Adrenal gland (tissue), 5 donors: ENCODE data around the gene PEX14.

Source experiments
- POLR2A ChIP-seq, 2 donors: fragments of 450-650 bp; IDR thresholded peaks; one replicate each; pipeline ENCODE4 v1.6.1; 2017; ENCODE audit warnings: antibody characterized with exemption in 2 of 2, mild to moderate bottlenecking in 2 of 2, moderate library complexity in 1 of 2
- TF ChIP-seq, protein P1 (sequence below), 6 experiments: fragments of 450-650 bp in 4 of 6; fragments of 200-600 bp in 2 of 6; sonication (generic) in 1 of 6; IDR thresholded peaks; 1 replicate in 5 of 6; 2 replicates in 1 of 6; pipeline versions ENCODE4 v1.5.1 to v1.8.0; 2016 to 2021; ENCODE audit warnings: antibody characterized with exemption in 6 of 6, mild to moderate bottlenecking in 2 of 6, moderate library complexity in 1 of 6
- donor health status: DM: no; HTN: no; CAD: no.

DNA sequence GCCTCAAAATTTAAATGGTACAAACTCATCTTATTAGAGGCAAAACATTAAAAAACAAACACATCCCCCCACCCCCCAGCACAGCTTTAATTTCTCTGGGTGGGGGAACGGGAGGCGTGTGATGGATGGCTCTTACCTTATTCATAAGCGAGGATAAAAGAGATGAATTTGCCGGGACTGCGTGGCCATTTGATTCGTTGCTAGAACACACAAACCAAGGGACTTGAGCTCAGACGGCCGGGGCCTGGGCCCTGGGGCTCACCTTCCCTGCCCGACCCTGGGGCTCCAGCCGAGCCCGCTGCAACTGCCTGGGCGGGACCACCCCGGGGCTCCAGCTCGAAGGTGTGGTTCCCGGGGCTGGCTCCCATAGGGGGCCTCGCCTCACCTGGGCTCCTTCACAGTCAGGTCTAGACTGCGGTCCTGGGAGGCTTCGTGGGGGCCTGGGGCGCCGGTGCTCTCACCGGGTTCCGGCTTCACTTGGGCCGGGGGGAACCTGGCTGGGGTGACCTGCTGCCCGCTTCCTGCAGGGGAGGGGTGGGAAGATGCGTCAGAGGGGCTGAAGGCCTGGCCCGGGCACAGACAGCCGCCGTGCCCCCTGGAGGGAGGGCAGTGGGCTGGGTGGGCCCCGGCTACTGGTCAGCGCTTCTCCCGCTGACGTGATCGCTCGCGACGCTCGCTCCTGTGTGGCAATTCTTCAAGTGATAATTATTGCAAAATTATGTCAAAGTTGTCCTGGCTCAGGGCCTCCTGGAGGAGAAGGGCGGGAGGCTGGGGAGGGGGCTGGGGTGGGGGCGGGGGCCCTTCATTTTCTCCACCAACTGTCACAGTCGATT, 176.0 kb downstream of the PEX14 start:
- TF ChIP-seq POLR2A (IDR thresholded peaks at IDR 0.05) = no peak
- TF ChIP-seq, protein P1, sequence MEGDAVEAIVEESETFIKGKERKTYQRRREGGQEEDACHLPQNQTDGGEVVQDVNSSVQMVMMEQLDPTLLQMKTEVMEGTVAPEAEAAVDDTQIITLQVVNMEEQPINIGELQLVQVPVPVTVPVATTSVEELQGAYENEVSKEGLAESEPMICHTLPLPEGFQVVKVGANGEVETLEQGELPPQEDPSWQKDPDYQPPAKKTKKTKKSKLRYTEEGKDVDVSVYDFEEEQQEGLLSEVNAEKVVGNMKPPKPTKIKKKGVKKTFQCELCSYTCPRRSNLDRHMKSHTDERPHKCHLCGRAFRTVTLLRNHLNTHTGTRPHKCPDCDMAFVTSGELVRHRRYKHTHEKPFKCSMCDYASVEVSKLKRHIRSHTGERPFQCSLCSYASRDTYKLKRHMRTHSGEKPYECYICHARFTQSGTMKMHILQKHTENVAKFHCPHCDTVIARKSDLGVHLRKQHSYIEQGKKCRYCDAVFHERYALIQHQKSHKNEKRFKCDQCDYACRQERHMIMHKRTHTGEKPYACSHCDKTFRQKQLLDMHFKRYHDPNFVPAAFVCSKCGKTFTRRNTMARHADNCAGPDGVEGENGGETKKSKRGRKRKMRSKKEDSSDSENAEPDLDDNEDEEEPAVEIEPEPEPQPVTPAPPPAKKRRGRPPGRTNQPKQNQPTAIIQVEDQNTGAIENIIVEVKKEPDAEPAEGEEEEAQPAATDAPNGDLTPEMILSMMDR (IDR thresholded peaks at IDR 0.05) = no peak
